ENCODE data around the gene RHCE. TPM values are rescaled to one million over a fixed set of nuclear protein-coding genes. Genes with fewer than 3 reads are reported as not detected.

The RHCE gene
- total RNA-seq, 1 experiment from 2014 or later = 0.24 TPM

DNA sequence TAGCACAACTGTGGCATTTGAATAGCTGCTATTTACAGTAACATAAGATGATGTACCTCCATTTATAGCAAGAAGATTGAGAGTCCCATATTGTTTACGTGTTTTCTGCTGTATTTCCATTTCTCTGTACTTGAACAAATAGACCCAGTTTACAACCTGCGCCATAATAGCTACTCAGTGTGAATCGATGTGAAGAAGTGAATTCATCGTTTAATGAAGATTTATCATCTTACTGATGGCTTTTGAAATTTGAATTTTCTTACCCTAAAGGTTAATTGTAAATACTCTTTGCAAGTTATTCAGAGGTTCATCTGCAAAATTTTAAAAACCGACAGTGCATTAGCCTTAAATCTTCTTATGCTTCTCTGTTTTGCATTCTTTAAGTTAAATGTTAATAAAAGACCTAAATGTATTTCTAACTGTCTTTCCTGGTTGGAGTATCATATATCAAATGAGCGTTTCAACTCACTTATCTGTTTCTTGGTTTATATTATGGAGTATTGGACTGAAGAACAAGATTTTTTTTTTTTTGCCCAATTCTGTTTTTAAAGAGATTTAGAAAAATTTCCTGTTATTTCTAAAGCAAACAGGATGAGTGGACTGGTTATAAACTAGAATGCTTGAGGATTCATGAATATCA, 12.2 kb upstream of the RHCE start (continued):
- TF ChIP-seq, protein P1, sequence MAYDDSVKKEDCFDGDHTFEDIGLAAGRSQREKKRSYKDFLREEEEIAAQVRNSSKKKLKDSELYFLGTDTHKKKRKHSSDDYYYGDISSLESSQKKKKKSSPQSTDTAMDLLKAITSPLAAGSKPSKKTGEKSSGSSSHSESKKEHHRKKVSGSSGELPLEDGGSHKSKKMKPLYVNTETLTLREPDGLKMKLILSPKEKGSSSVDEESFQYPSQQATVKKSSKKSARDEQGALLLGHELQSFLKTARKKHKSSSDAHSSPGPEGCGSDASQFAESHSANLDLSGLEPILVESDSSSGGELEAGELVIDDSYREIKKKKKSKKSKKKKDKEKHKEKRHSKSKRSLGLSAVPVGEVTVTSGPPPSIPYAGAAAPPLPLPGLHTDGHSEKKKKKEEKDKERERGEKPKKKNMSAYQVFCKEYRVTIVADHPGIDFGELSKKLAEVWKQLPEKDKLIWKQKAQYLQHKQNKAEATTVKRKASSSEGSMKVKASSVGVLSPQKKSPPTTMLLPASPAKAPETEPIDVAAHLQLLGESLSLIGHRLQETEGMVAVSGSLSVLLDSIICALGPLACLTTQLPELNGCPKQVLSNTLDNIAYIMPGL (CRISPR knock-in tag; IDR thresholded peaks at IDR 0.05) = no peak
- TF ChIP-seq ZNF396 (CRISPR knock-in tag; IDR thresholded peaks at IDR 0.05; ENCODE audit: borderline replicate concordance) (no peak), JUN (CRISPR knock-in tag; IDR thresholded peaks at IDR 0.05) (no peak)
- TF ChIP-seq, protein P2, sequence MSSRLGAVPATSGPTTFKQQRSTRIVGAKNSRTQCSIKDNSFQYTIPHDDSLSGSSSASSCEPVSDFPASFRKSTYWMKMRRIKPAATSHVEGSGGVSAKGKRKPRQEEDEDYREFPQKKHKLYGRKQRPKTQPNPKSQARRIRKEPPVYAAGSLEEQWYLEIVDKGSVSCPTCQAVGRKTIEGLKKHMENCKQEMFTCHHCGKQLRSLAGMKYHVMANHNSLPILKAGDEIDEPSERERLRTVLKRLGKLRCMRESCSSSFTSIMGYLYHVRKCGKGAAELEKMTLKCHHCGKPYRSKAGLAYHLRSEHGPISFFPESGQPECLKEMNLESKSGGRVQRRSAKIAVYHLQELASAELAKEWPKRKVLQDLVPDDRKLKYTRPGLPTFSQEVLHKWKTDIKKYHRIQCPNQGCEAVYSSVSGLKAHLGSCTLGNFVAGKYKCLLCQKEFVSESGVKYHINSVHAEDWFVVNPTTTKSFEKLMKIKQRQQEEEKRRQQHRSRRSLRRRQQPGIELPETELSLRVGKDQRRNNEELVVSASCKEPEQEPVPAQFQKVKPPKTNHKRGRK (CRISPR knock-in tag; IDR thresholded peaks at IDR 0.05; ENCODE audit: borderline replicate concordance) = no peak
- TF ChIP-seq, protein P3, sequence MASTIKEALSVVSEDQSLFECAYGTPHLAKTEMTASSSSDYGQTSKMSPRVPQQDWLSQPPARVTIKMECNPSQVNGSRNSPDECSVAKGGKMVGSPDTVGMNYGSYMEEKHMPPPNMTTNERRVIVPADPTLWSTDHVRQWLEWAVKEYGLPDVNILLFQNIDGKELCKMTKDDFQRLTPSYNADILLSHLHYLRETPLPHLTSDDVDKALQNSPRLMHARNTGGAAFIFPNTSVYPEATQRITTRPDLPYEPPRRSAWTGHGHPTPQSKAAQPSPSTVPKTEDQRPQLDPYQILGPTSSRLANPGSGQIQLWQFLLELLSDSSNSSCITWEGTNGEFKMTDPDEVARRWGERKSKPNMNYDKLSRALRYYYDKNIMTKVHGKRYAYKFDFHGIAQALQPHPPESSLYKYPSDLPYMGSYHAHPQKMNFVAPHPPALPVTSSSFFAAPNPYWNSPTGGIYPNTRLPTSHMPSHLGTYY (CRISPR knock-in tag; IDR thresholded peaks at IDR 0.05) = no peak
- TF ChIP-seq, protein P4, sequence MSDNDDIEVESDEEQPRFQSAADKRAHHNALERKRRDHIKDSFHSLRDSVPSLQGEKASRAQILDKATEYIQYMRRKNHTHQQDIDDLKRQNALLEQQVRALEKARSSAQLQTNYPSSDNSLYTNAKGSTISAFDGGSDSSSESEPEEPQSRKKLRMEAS (CRISPR knock-in tag; IDR thresholded peaks at IDR 0.05) = no peak
- TF ChIP-seq, protein P5, sequence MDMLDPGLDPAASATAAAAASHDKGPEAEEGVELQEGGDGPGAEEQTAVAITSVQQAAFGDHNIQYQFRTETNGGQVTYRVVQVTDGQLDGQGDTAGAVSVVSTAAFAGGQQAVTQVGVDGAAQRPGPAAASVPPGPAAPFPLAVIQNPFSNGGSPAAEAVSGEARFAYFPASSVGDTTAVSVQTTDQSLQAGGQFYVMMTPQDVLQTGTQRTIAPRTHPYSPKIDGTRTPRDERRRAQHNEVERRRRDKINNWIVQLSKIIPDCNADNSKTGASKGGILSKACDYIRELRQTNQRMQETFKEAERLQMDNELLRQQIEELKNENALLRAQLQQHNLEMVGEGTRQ (CRISPR knock-in tag; IDR thresholded peaks at IDR 0.05) = no peak
- TF ChIP-seq, protein P6, sequence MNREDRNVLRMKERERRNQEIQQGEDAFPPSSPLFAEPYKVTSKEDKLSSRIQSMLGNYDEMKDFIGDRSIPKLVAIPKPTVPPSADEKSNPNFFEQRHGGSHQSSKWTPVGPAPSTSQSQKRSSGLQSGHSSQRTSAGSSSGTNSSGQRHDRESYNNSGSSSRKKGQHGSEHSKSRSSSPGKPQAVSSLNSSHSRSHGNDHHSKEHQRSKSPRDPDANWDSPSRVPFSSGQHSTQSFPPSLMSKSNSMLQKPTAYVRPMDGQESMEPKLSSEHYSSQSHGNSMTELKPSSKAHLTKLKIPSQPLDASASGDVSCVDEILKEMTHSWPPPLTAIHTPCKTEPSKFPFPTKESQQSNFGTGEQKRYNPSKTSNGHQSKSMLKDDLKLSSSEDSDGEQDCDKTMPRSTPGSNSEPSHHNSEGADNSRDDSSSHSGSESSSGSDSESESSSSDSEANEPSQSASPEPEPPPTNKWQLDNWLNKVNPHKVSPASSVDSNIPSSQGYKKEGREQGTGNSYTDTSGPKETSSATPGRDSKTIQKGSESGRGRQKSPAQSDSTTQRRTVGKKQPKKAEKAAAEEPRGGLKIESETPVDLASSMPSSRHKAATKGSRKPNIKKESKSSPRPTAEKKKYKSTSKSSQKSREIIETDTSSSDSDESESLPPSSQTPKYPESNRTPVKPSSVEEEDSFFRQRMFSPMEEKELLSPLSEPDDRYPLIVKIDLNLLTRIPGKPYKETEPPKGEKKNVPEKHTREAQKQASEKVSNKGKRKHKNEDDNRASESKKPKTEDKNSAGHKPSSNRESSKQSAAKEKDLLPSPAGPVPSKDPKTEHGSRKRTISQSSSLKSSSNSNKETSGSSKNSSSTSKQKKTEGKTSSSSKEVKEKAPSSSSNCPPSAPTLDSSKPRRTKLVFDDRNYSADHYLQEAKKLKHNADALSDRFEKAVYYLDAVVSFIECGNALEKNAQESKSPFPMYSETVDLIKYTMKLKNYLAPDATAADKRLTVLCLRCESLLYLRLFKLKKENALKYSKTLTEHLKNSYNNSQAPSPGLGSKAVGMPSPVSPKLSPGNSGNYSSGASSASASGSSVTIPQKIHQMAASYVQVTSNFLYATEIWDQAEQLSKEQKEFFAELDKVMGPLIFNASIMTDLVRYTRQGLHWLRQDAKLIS (CRISPR knock-in tag; IDR thresholded peaks at IDR 0.05; ENCODE audit: borderline replicate concordance) = no peak
- TF ChIP-seq, protein P7, sequence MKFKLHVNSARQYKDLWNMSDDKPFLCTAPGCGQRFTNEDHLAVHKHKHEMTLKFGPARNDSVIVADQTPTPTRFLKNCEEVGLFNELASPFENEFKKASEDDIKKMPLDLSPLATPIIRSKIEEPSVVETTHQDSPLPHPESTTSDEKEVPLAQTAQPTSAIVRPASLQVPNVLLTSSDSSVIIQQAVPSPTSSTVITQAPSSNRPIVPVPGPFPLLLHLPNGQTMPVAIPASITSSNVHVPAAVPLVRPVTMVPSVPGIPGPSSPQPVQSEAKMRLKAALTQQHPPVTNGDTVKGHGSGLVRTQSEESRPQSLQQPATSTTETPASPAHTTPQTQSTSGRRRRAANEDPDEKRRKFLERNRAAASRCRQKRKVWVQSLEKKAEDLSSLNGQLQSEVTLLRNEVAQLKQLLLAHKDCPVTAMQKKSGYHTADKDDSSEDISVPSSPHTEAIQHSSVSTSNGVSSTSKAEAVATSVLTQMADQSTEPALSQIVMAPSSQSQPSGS (CRISPR knock-in tag; IDR thresholded peaks at IDR 0.05; ENCODE audit: borderline replicate concordance, low read depth) = no peak

DNA sequence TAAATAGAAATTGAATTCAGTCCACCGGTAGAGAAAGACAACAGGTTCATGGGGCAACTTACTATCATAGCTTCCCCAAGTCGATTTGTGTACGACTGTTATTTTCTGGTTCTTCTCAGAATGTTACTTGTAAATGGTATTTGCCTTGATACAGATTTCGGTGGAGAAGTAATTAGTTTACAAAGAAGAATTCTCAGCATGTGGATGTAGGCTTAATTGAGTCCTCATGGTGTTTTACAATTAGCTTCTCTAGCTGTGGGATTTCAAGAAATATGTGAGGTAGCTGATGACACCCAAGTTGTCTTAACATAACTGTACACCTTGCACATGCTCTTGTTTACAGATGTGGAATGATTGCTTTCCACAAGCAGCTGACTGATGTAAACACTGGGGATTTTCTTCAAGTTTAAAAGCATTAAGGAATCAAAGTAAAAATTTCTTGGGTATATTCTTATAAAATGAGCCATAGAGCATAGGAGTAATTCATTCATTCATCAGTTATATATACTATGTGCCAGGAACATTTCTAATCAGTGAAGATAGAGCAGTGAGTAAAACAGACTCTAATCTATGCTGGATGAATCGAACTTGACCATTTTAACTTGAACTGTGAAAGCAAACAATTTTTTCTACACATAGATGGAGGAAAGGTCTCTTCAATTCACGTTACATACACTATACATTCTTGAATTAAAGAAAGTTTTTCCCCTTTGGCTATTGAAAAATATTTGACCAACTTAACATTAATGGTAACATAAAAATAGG, 11.5 kb upstream of the RHCE start:
- Mint-ChIP-seq H3K9me3 (no peaks in the 10 kb centered on the region), H3K36me3 (no peaks in the 10 kb centered on the region), H3K4me3 (peak overlapping the region; percentile 81), H3K27me3 (ENCODE audit: low read depth) (peaks cover 16% of the 10 kb centered on the region), H3K27ac (no peak overlapping the region), H3K4me1 (peaks cover 16% of the 10 kb centered on the region)
- no peak for DNase-seq (ENCODE audit: low spot score)
- ChIA-PET CTCF (interaction anchor here (0.6 kb wide), 1 partner anchor 69 kb away, joined by 3 read pairs; no protein-coding TSS in a partner anchor), POLR2A (no interaction called here)
- TF ChIP-seq, protein P8, sequence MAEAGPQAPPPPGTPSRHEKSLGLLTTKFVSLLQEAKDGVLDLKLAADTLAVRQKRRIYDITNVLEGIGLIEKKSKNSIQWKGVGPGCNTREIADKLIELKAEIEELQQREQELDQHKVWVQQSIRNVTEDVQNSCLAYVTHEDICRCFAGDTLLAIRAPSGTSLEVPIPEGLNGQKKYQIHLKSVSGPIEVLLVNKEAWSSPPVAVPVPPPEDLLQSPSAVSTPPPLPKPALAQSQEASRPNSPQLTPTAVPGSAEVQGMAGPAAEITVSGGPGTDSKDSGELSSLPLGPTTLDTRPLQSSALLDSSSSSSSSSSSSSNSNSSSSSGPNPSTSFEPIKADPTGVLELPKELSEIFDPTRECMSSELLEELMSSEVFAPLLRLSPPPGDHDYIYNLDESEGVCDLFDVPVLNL (CRISPR knock-in tag; IDR thresholded peaks at IDR 0.05; ENCODE audit: borderline replicate concordance, low read depth) = no peak
- no peak for ATAC-seq
